Body of pancreas (tissue), 4 donors: ENCODE measurements around the gene RAC2. TPM values are rescaled to one million over a fixed set of nuclear protein-coding genes. Genes with fewer than 3 reads are reported as not detected.

Experiments
- ATAC-seq: fragments of 150-250 bp; one replicate; pipeline ENCODE4 v1.9.1; 2016
- DNase-seq, 4 donors: peaks; one replicate each; pipeline ENCODE4 v3.0.0-alpha.2; 2019
- H3K27ac ChIP-seq, 4 donors: fragments of 200-600 bp; sonication (generic); 1 replicate in 3 of 4; 2 replicates in 1 of 4; pipeline versions ENCODE4 v1.5.1 to v1.6.1; 2016 to 2019; ENCODE audit warnings: mild to moderate bottlenecking in 1 of 4, mixed read lengths in 1 of 4, moderate library complexity in 1 of 4
- H3K27me3 ChIP-seq, 2 donors: fragments of 200-600 bp; sonication (generic); one replicate each; pipeline ENCODE4 v1.6.0; 2016; ENCODE audit warnings: mild to moderate bottlenecking in 1 of 2
- H3K36me3 ChIP-seq, 2 donors: fragments of 200-600 bp; sonication (generic); replicated peaks in 1 of 2; 2 replicates each; pipeline ENCODE4 v1.5.1; 2016; ENCODE audit warnings: low read depth in 2 of 2; ENCODE audit not compliant: insufficient read depth in 1 of 2
- H3K4me1 ChIP-seq: fragments of 200-600 bp; sonication (generic); one replicate; pipeline ENCODE4 v1.6.0; 2016
- H3K4me3 ChIP-seq, 2 donors: fragments of 200-600 bp; sonication (generic); 1 replicate in 1 of 2; 2 replicates in 1 of 2; pipeline ENCODE4 v1.5.1; 2016 to 2019
- H3K9me3 ChIP-seq, 3 donors: fragments of 200-600 bp; sonication (generic); 1 replicate in 2 of 3; 2 replicates in 1 of 3; pipeline ENCODE4 v1.5.1; 2016
- CTCF ChIP-seq, 7 experiments: fragments of 450-650 bp in 4 of 7; fragments of 200-600 bp in 3 of 7; sonication (generic) in 3 of 7; IDR thresholded peaks; one replicate each; pipeline ENCODE4 v1.5.1; 2016 to 2019; ENCODE audit warnings: antibody characterized with exemption in 7 of 7
- POLR2A ChIP-seq, 3 donors: fragments of 450-650 bp; IDR thresholded peaks; one replicate each; pipeline ENCODE4 v1.6.1; 2016; ENCODE audit warnings: antibody characterized with exemption in 3 of 3, mild to moderate bottlenecking in 2 of 3
- WGBS, 2 donors: methylation state at CpG; one replicate each; pipeline ENCODE4 v1.1.5; 2017; 5-methylcytosine and 5-hydroxymethylcytosine counted together
- intact Hi-C: fragments of 100-400 bp; cut with DNase I; formaldehyde crosslinking; loops from one replicate; pipeline ENCODE4 v1.15.1; 2023
- total RNA-seq, 2 donors: library from RNA; depleted of rRNA; stranded (reverse); fragments of >200 nt; gene quantifications; one replicate each; pipeline ENCODE4 v1.1.0, GENCODE V29; 2016

The RAC2 gene
- total RNA-seq, 2 donors from 2014 or later = 4.3 to 4.9 TPM

- intact Hi-C loops = no loop called here
- Histone ChIP-seq H3K4me1 (no peaks in the 10 kb centered on the region), H3K9me3 (peaks cover 0 to 14% (median 0%) of the 10 kb centered on the region in 3 donors), H3K4me3 (no peak overlapping the region), H3K27ac (peak overlapping the region in 1 of 4 donors; percentile 44), H3K27me3 (no peaks in the 10 kb centered on the region), H3K36me3 (no peaks in the 10 kb centered on the region)
- DNase-seq (peak in 1 of 4 donors; percentile 39), ATAC-seq (peak; percentile 56)
- peak; percentile 27 to 62 (median 55) for TF ChIP-seq CTCF (IDR thresholded peaks at IDR 0.05)
- TF ChIP-seq POLR2A (IDR thresholded peaks at IDR 0.05) = no peak
- 7 to 13% methylated on average over 13 to 21 of the region's 22 CpGs for WGBS, 2 donors
Observed at GRCh38 chr22:37267135-37267587, 23.1 kb upstream of the RAC2 start.

- no peak overlapping the region for H3K4me3 ChIP-seq
- no peak overlapping the region for H3K27ac ChIP-seq
- no peak for TF ChIP-seq POLR2A (IDR thresholded peaks at IDR 0.05)
- no peak for TF ChIP-seq CTCF (IDR thresholded peaks at IDR 0.05)
- no peaks in the 10 kb centered on the region for H3K27me3 ChIP-seq
- intact Hi-C loops = no loop called here
- WGBS, 2 donors = 36 to 46% methylated on average over 16 to 18 of the region's 18 CpGs
- peaks cover 0 to 14% (median 0%) of the 10 kb centered on the region in 3 donors for H3K9me3 ChIP-seq
- DNase-seq = no peak
- no peak for ATAC-seq
- no peaks in the 10 kb centered on the region for H3K36me3 ChIP-seq
- H3K4me1 ChIP-seq = no peaks in the 10 kb centered on the region
Observed at GRCh38 chr22:37266581-37267134, 22.6 kb upstream of the RAC2 start.

GRCh38 chr22:37263966-37264887, 20.2 kb upstream of the RAC2 start:
- Histone ChIP-seq H3K4me3 (no peak overlapping the region), H3K9me3 (peaks cover 0 to 14% (median 0%) of the 10 kb centered on the region in 3 donors), H3K4me1 (peaks cover 4% of the 10 kb centered on the region), H3K27me3 (no peaks in the 10 kb centered on the region), H3K27ac (no peak overlapping the region), H3K36me3 (no peaks in the 10 kb centered on the region)
- ATAC-seq (no peak), DNase-seq (no peak)
- intact Hi-C loops = no loop called here
- TF ChIP-seq POLR2A (IDR thresholded peaks at IDR 0.05) = no peak
- WGBS, 2 donors = 68 to 82% methylated on average over 10 of the region's 10 CpGs

- DNase-seq (no peak), ATAC-seq (no peak)
- no peaks in the 10 kb centered on the region for H3K27me3 ChIP-seq
- no peaks in the 10 kb centered on the region for H3K36me3 ChIP-seq
- intact Hi-C loops = no loop called here
- H3K9me3 ChIP-seq = peaks cover 0 to 14% (median 0%) of the 10 kb centered on the region in 3 donors
- 38 to 58% methylated on average over 5 of the region's 5 CpGs for WGBS, 2 donors
- peaks cover 4% of the 10 kb centered on the region for H3K4me1 ChIP-seq
- H3K4me3 ChIP-seq = no peak overlapping the region
- TF ChIP-seq CTCF (IDR thresholded peaks at IDR 0.05) (no peak), POLR2A (IDR thresholded peaks at IDR 0.05) (no peak)
- no peak overlapping the region for H3K27ac ChIP-seq
Observed at GRCh38 chr22:37262346-37262745, 18.3 kb upstream of the RAC2 start.

GRCh38 chr22:37260901-37261336, 16.9 kb upstream of the RAC2 start:
- H3K4me3 ChIP-seq = no peak overlapping the region
- intact Hi-C loops = no loop called here
- TF ChIP-seq CTCF (IDR thresholded peaks at IDR 0.05) (peak; percentile 72 to 91 (median 78)), POLR2A (IDR thresholded peaks at IDR 0.05) (no peak)
- ATAC-seq (peak; percentile 69), DNase-seq (peak; percentile 55 to 70 (median 62))
- H3K4me1 ChIP-seq = peaks cover 4% of the 10 kb centered on the region
- H3K27me3 ChIP-seq = no peaks in the 10 kb centered on the region
- H3K9me3 ChIP-seq = peaks cover 0 to 14% (median 0%) of the 10 kb centered on the region in 3 donors
- H3K36me3 ChIP-seq = no peaks in the 10 kb centered on the region
- WGBS, 2 donors = 20% methylated on average over 13 to 14 of the region's 14 CpGs
- H3K27ac ChIP-seq = no peak overlapping the region
